CD14-positive monocyte (primary cell): ENCODE data around the gene TMX1. TPM values are rescaled to one million over a fixed set of nuclear protein-coding genes. Genes with fewer than 3 reads are reported as not detected.

Source experiments
- DNase-seq, 3 donors: peaks; one replicate each; pipeline ENCODE4 v3.0.0-alpha.2; 2011 to 2022
- H2AFZ ChIP-seq: 2 replicates; pipeline ENCODE4 v1.6.0; 2012; ENCODE audit warnings: mild to moderate bottlenecking, low read depth, low read length, inconsistent platforms; ENCODE audit not compliant: insufficient read depth, poor library complexity, severe bottlenecking
- H3K27ac ChIP-seq, 2 donors: 1 replicate in 1 of 2; 2 replicates in 1 of 2; pipeline ENCODE4 v1.5.1; 2012 to 2013; ENCODE audit warnings: low read length in 2 of 2, control low read depth in 1 of 2, inconsistent platforms in 1 of 2, low read depth in 1 of 2, mild to moderate bottlenecking in 1 of 2
- H3K27me3 ChIP-seq, 2 donors: one replicate each; pipeline versions ENCODE4 v1.6.0 to v1.6.1; 2011 to 2013; ENCODE audit warnings: low read length in 2 of 2; ENCODE audit not compliant: control insufficient read depth in 2 of 2, insufficient read depth in 2 of 2
- H3K36me3 ChIP-seq, 2 donors: replicated peaks in 1 of 2; 1 replicate in 1 of 2; 2 replicates in 1 of 2; pipeline versions ENCODE4 v1.5.1 to v1.6.1; 2012 to 2013; ENCODE audit warnings: low read length in 2 of 2, control low read depth in 1 of 2, inconsistent platforms in 1 of 2, mild to moderate bottlenecking in 1 of 2; ENCODE audit not compliant: insufficient read depth in 2 of 2, control insufficient read depth in 1 of 2
- H3K4me1 ChIP-seq, 2 donors: 1 replicate in 1 of 2; 2 replicates in 1 of 2; pipeline versions ENCODE4 v1.5.1 to v1.6.1; 2012 to 2013; ENCODE audit warnings: low read length in 2 of 2, control low read depth in 1 of 2, inconsistent platforms in 1 of 2, mild to moderate bottlenecking in 1 of 2, moderate library complexity in 1 of 2; ENCODE audit not compliant: insufficient read depth in 2 of 2, control insufficient read depth in 1 of 2
- H3K4me2 ChIP-seq: replicated peaks from 2 replicates; pipeline ENCODE3; 2012; ENCODE audit warnings: low read length, moderate library complexity, mild to moderate bottlenecking; ENCODE audit not compliant: poor library complexity, severe bottlenecking; ENCODE audit errors: extremely low read depth
- H3K4me3 ChIP-seq, 3 experiments: fragments of 200-600 bp in 1 of 3; sonication (generic) in 1 of 3; replicated peaks in 1 of 3; 1 replicate in 2 of 3; 2 replicates in 1 of 3; pipeline ENCODE4 v1.5.1; 2011 to 2013; ENCODE audit warnings: low read length in 3 of 3, mild to moderate bottlenecking in 3 of 3, control low read depth in 2 of 3, low read depth in 2 of 3, inconsistent platforms in 1 of 3, moderate library complexity in 1 of 3
- H3K79me2 ChIP-seq: 2 replicates; pipeline ENCODE4 v1.6.0; 2012; ENCODE audit warnings: mild to moderate bottlenecking, control low read depth, inconsistent platforms, low read length, moderate library complexity; ENCODE audit not compliant: insufficient read depth
- H3K9ac ChIP-seq: 2 replicates; pipeline ENCODE4 v1.6.0; 2017; ENCODE audit warnings: low read length, mild to moderate bottlenecking; ENCODE audit not compliant: insufficient read depth, poor library complexity, severe bottlenecking
- H3K9me3 ChIP-seq, 2 donors: replicated peaks in 1 of 2; 1 replicate in 1 of 2; 2 replicates in 1 of 2; pipeline versions ENCODE4 v1.5.1 to v1.6.1; 2012 to 2013; ENCODE audit warnings: low read length in 2 of 2, control low read depth in 1 of 2; ENCODE audit not compliant: control insufficient read depth in 1 of 2, insufficient read depth in 1 of 2
- H4K20me1 ChIP-seq: 2 replicates; pipeline ENCODE4 v1.6.0; 2012; ENCODE audit warnings: mild to moderate bottlenecking, low read length, control low read depth, moderate library complexity; ENCODE audit not compliant: insufficient read depth
- H3K27ac Mint-ChIP-seq, 7 donors: one replicate each; pipeline ENCODE4 v1.8.0; 2020; ENCODE audit warnings: mild to moderate bottlenecking in 7 of 7, mixed read lengths in 7 of 7, moderate library complexity in 6 of 7, inconsistent platforms in 2 of 7
- H3K27me3 Mint-ChIP-seq, 3 donors: one replicate each; pipeline ENCODE4 v1.8.0; 2021 to 2022; ENCODE audit warnings: low read depth in 3 of 3, mild to moderate bottlenecking in 3 of 3, mixed read lengths in 3 of 3, moderate library complexity in 3 of 3, inconsistent platforms in 1 of 3
- H3K36me3 Mint-ChIP-seq, 2 donors: one replicate each; pipeline ENCODE4 v1.8.0; 2020; ENCODE audit warnings: mixed read lengths in 2 of 2, inconsistent platforms in 1 of 2, mild to moderate bottlenecking in 1 of 2
- H3K4me1 Mint-ChIP-seq: one replicate; pipeline ENCODE4 v1.8.0; 2020; ENCODE audit warnings: mild to moderate bottlenecking, mixed read lengths
- H3K4me3 Mint-ChIP-seq, 2 donors: one replicate each; pipeline ENCODE4 v1.8.0; 2020; ENCODE audit warnings: mild to moderate bottlenecking in 2 of 2, mixed read lengths in 2 of 2, moderate library complexity in 1 of 2
- H3K9me3 Mint-ChIP-seq, 7 donors: one replicate each; pipeline ENCODE4 v1.8.0; 2020 to 2022; ENCODE audit warnings: mixed read lengths in 7 of 7, mild to moderate bottlenecking in 6 of 7, moderate library complexity in 6 of 7, inconsistent platforms in 2 of 7
- WGBS: methylation state at CpG from one replicate; pipeline ENCODE4 v1.1.5; 2013; ENCODE audit warnings: missing lambda C conversion rate; ENCODE audit not compliant: insufficient coverage; 5-methylcytosine and 5-hydroxymethylcytosine counted together
- intact Hi-C, 2 donors: fragments of 100-400 bp; cut with micrococcal nuclease; formaldehyde crosslinking; loops; one replicate each; pipeline versions ENCODE4 v1.15.0 to v1.15.1; 2023
- polyA plus RNA-seq, 3 donors: library from polyadenylated mRNA; depleted of rRNA in 1 of 3; unstranded in 2 of 3; stranded (reverse) in 1 of 3; fragments of 300-500 nt in 2 of 3; fragments of >200 nt in 1 of 3; fragmentation: Illumina TruSeq in 2 of 3; gene quantifications; 1 replicate in 2 of 3; 2 replicates in 1 of 3; pipeline ENCODE4 v1.2.3, GENCODE V29; 2012 to 2021
- TF ChIP-seq, protein P1 (sequence below): fragments of 200-600 bp; IDR thresholded peaks from one replicate; pipeline ENCODE4 v1.8.0; 2022; ENCODE audit warnings: antibody characterized with exemption, mild to moderate bottlenecking

TMX1 gene
- polyA plus RNA-seq, 3 donors = 9.7 to 76.8 (median 62.6) TPM

DNA sequence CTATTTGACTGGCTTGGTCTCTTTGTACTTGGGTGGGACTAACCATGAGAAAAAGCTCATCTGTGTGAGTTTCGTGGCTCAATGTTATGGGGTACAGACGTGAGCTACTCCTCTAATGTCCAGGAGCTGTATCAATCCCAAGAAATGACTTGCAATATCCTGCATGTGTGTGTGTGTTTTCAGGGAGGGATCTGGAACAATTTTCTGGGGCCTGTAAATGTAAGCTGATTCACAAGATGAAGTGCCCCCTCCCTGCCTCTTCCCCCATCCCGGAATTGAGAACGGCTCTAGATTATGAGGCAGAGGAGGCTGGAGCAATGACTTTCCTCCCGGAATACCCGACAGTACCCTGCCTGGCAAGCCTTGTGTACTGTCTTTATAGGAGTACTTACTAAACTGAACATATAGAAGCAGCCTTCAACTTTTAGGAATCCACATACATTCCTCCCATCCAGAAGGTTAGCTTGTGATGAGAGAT is 53.9 kb downstream of the TMX1 start:
- no peak for DNase-seq
- H3K4me3 ChIP-seq = no peak overlapping the region
- no peaks in the 10 kb centered on the region for H3K9me3 ChIP-seq
- no peak overlapping the region for H3K27ac Mint-ChIP-seq
- H3K36me3 Mint-ChIP-seq = peaks cover 0 to 5% of the 10 kb centered on the region in 2 donors
- H3K79me2 ChIP-seq = no peaks in the 10 kb centered on the region
- no peaks in the 10 kb centered on the region for H3K9me3 Mint-ChIP-seq
- H3K9ac ChIP-seq = no peak overlapping the region
- no peak overlapping the region for H2AFZ ChIP-seq
- no peak overlapping the region for H3K4me3 Mint-ChIP-seq
- intact Hi-C loops = no loop called here
- no CpG with 5 or more reads among the region's 6 CpGs for WGBS
- no peaks in the 10 kb centered on the region for H3K4me1 ChIP-seq
- H3K36me3 ChIP-seq = no peaks in the 10 kb centered on the region
- no peaks in the 10 kb centered on the region for H3K27me3 ChIP-seq
- H4K20me1 ChIP-seq = no peaks in the 10 kb centered on the region
- H3K4me2 ChIP-seq = no peak overlapping the region
- H3K4me1 Mint-ChIP-seq = no peaks in the 10 kb centered on the region
- H3K27ac ChIP-seq = no peak overlapping the region
- peaks cover 0 to 2% (median 2%) of the 10 kb centered on the region in 3 donors for H3K27me3 Mint-ChIP-seq
- TF ChIP-seq, protein P1, sequence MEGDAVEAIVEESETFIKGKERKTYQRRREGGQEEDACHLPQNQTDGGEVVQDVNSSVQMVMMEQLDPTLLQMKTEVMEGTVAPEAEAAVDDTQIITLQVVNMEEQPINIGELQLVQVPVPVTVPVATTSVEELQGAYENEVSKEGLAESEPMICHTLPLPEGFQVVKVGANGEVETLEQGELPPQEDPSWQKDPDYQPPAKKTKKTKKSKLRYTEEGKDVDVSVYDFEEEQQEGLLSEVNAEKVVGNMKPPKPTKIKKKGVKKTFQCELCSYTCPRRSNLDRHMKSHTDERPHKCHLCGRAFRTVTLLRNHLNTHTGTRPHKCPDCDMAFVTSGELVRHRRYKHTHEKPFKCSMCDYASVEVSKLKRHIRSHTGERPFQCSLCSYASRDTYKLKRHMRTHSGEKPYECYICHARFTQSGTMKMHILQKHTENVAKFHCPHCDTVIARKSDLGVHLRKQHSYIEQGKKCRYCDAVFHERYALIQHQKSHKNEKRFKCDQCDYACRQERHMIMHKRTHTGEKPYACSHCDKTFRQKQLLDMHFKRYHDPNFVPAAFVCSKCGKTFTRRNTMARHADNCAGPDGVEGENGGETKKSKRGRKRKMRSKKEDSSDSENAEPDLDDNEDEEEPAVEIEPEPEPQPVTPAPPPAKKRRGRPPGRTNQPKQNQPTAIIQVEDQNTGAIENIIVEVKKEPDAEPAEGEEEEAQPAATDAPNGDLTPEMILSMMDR = no peak

GRCh38 chr14:51294951-51295525 is 55.0 kb downstream of the TMX1 start:
- no peaks in the 10 kb centered on the region for H3K9me3 Mint-ChIP-seq
- Histone ChIP-seq H3K27ac (no peak overlapping the region), H4K20me1 (no peaks in the 10 kb centered on the region), H3K27me3 (no peaks in the 10 kb centered on the region), H3K4me1 (no peaks in the 10 kb centered on the region), H3K36me3 (no peaks in the 10 kb centered on the region), H3K4me3 (no peak overlapping the region), H3K9me3 (no peaks in the 10 kb centered on the region), H3K79me2 (no peaks in the 10 kb centered on the region), H3K4me2 (no peak overlapping the region), H2AFZ (no peak overlapping the region), H3K9ac (no peak overlapping the region)
- no peaks in the 10 kb centered on the region for H3K4me1 Mint-ChIP-seq
- no CpG with 5 or more reads among the region's 6 CpGs for WGBS
- no peak overlapping the region for H3K27ac Mint-ChIP-seq
- peaks cover 0 to 2% (median 2%) of the 10 kb centered on the region in 3 donors for H3K27me3 Mint-ChIP-seq
- TF ChIP-seq, protein P1 = no peak
- DNase-seq = no peak
- intact Hi-C loops = no loop called here
- H3K4me3 Mint-ChIP-seq = no peak overlapping the region
- peaks cover 0 to 2% of the 10 kb centered on the region in 2 donors for H3K36me3 Mint-ChIP-seq
